Choroid plexus epithelial cell (primary cell): ENCODE results near the gene PIGW.

Experiments
- DNase-seq: peaks from one replicate; pipeline ENCODE4 v3.0.0-alpha.2; 2010; ENCODE audit warnings: low read depth
- H3K4me3 ChIP-seq: 2 replicates; pipeline ENCODE4 v1.5.1; 2011; ENCODE audit warnings: low read depth, mild to moderate bottlenecking, control low read depth, low read length, moderate library complexity
- CTCF ChIP-seq: conservative IDR thresholded peaks from 2 replicates; pipeline ENCODE4 v1.5.1; 2011; ENCODE audit warnings: low read depth, mild to moderate bottlenecking, control low read depth, inconsistent platforms, low read length, moderate library complexity

The PIGW gene

GRCh38 chr17:36575028-36575427 is 40.2 kb downstream of the PIGW start:
- no peak for DNase-seq
- TF ChIP-seq CTCF = no peak
- H3K4me3 ChIP-seq = no peak overlapping the region

GRCh38 chr17:36576793-36577192 is 42.0 kb downstream of the PIGW start:
- DNase-seq = no peak
- no peak overlapping the region for H3K4me3 ChIP-seq
- TF ChIP-seq CTCF = no peak

GRCh38 chr17:36578671-36579070 is 43.9 kb downstream of the PIGW start:
- no peak for TF ChIP-seq CTCF
- no peak overlapping the region for H3K4me3 ChIP-seq
- peak; percentile 35 for DNase-seq

- no peak for TF ChIP-seq CTCF
- H3K4me3 ChIP-seq = no peak overlapping the region
- no peak for DNase-seq
These were observed 49.0 kb downstream of the PIGW start for GRCh38 chr17:36583787-36584186.

- TF ChIP-seq CTCF = no peak
These were observed 51.4 kb downstream of the PIGW start for GRCh38 chr17:36586138-36586537.

More at GRCh38 chr17:36586138-36586537, 51.4 kb downstream of the PIGW start:
- no peak for DNase-seq
- no peak overlapping the region for H3K4me3 ChIP-seq
